Osteoblast (primary cell): ENCODE data around the gene TTR. TPM values are rescaled to one million over a fixed set of nuclear protein-coding genes. Genes with fewer than 3 reads are reported as not detected.
A peak's percentile ranks its signal among the peaks of the same experiment; 100 is the strongest.

Experiments
- DNase-seq: peaks from one replicate; pipeline ENCODE4 v3.0.0; 2011; ENCODE audit warnings: low spot score, mixed read lengths; ENCODE audit not compliant: insufficient read length; ENCODE audit errors: missing footprints
- H2AFZ ChIP-seq: 2 replicates; pipeline ENCODE4 v1.6.0; 2011; ENCODE audit warnings: mild to moderate bottlenecking, low read length
- H3K27ac ChIP-seq: 2 replicates; pipeline ENCODE4 v1.5.1; 2011; ENCODE audit warnings: mild to moderate bottlenecking, low read depth, low read length, moderate library complexity
- H3K27me3 ChIP-seq: 2 replicates; pipeline ENCODE4 v1.6.0; 2012; ENCODE audit warnings: mild to moderate bottlenecking, control low read depth, inconsistent platforms, low read length, moderate library complexity; ENCODE audit not compliant: insufficient read depth
- H3K36me3 ChIP-seq: 2 replicates; pipeline ENCODE4 v1.5.1; 2011; ENCODE audit warnings: mild to moderate bottlenecking, low read length, control low read depth, moderate library complexity; ENCODE audit not compliant: insufficient read depth
- H3K4me1 ChIP-seq: 2 replicates; pipeline ENCODE4 v1.5.1; 2011; ENCODE audit warnings: mild to moderate bottlenecking, low read length, control low read depth, moderate library complexity; ENCODE audit not compliant: insufficient read depth
- H3K4me2 ChIP-seq: 2 replicates; pipeline ENCODE4 v1.6.0; 2011; ENCODE audit warnings: mild to moderate bottlenecking, low read length; ENCODE audit not compliant: insufficient read depth
- H3K4me3 ChIP-seq: fragments of 200-600 bp; sonication (generic); 3 replicates; pipeline ENCODE4 v1.5.1; 2012; ENCODE audit warnings: mild to moderate bottlenecking, low read length, inconsistent platforms; ENCODE audit not compliant: insufficient read depth
- H3K79me2 ChIP-seq: 2 replicates; pipeline ENCODE4 v1.6.0; 2012; ENCODE audit warnings: mild to moderate bottlenecking, low read length, control low read depth, inconsistent platforms; ENCODE audit not compliant: insufficient read depth
- H3K9me3 ChIP-seq: 2 replicates; pipeline ENCODE4 v1.5.1; 2011; ENCODE audit warnings: low read depth, low read length, control low read depth
- H4K20me1 ChIP-seq: 2 replicates; pipeline ENCODE4 v1.6.0; 2012; ENCODE audit warnings: mild to moderate bottlenecking, low read length, control low read depth; ENCODE audit not compliant: insufficient read depth
- CTCF ChIP-seq: IDR thresholded peaks from 2 replicates; pipeline ENCODE4 v1.5.1; 2011; ENCODE audit warnings: mild to moderate bottlenecking, low read depth, low read length, moderate library complexity; ENCODE audit errors: extremely low read depth
- total RNA-seq: library from RNA; depleted of rRNA; stranded (reverse); fragments of >200 nt; gene quantifications from 2 replicates; pipeline ENCODE4 v1.2.3, GENCODE V29; 2012

TTR gene
- total RNA-seq, 1 donor = not detected

- no peaks in the 10 kb centered on the region for H3K4me1 ChIP-seq
- H3K4me3 ChIP-seq = no peak overlapping the region
- H3K4me2 ChIP-seq = no peak overlapping the region
- H4K20me1 ChIP-seq = no peaks in the 10 kb centered on the region
- H2AFZ ChIP-seq = no peak overlapping the region
- TF ChIP-seq CTCF = no peak
- H3K27ac ChIP-seq = no peak overlapping the region
- no peaks in the 10 kb centered on the region for H3K79me2 ChIP-seq
- DNase-seq = peak; percentile 9
- H3K27me3 ChIP-seq = no peaks in the 10 kb centered on the region
- no peaks in the 10 kb centered on the region for H3K9me3 ChIP-seq
- no peaks in the 10 kb centered on the region for H3K36me3 ChIP-seq
These were observed 1.1 kb upstream of the TTR start for GRCh38 chr18:31590570-31590969.

- TF ChIP-seq CTCF = no peak
- DNase-seq = no peak
- H3K27ac ChIP-seq = no peak overlapping the region
These were observed 564 bp upstream of the TTR start for GRCh38 chr18:31591113-31591512.

GRCh38 chr18:31592506-31593157 lies 955 bp downstream of the TTR start:
- no peaks in the 10 kb centered on the region for H3K79me2 ChIP-seq
- no peaks in the 10 kb centered on the region for H4K20me1 ChIP-seq
- H3K4me3 ChIP-seq = no peak overlapping the region
- H2AFZ ChIP-seq = no peak overlapping the region
- no peaks in the 10 kb centered on the region for H3K4me1 ChIP-seq
- TF ChIP-seq CTCF = no peak
- H3K4me2 ChIP-seq = no peak overlapping the region
- no peaks in the 10 kb centered on the region for H3K9me3 ChIP-seq
- no peak overlapping the region for H3K27ac ChIP-seq
- H3K36me3 ChIP-seq = no peaks in the 10 kb centered on the region
- H3K27me3 ChIP-seq = no peaks in the 10 kb centered on the region
- DNase-seq = no peak

More at GRCh38 chr18:31591113-31591512, 564 bp upstream of the TTR start:
- Histone ChIP-seq H3K9me3 (no peaks in the 10 kb centered on the region), H3K4me1 (no peaks in the 10 kb centered on the region), H3K36me3 (no peaks in the 10 kb centered on the region), H4K20me1 (no peaks in the 10 kb centered on the region), H3K27me3 (no peaks in the 10 kb centered on the region), H2AFZ (no peak overlapping the region), H3K4me2 (no peak overlapping the region), H3K79me2 (no peaks in the 10 kb centered on the region), H3K4me3 (no peak overlapping the region)

GRCh38 chr18:31595121-31595771 lies 3.6 kb downstream of the TTR start:
- Histone ChIP-seq H3K79me2 (no peaks in the 10 kb centered on the region), H3K27me3 (no peaks in the 10 kb centered on the region), H3K27ac (no peak overlapping the region), H3K4me2 (no peak overlapping the region), H4K20me1 (no peaks in the 10 kb centered on the region), H2AFZ (no peak overlapping the region), H3K9me3 (no peaks in the 10 kb centered on the region), H3K4me1 (no peaks in the 10 kb centered on the region), H3K4me3 (no peak overlapping the region), H3K36me3 (no peaks in the 10 kb centered on the region)
- TF ChIP-seq CTCF = no peak
- DNase-seq = no peak
